Activated naive CD4-positive, alpha-beta T cell treated with anti-CD3 and anti-CD28 coated beads for 36 hours (primary cell): ENCODE measurements around the gene SLCO2B1. TPM values are rescaled to one million over a fixed set of nuclear protein-coding genes. Genes with fewer than 3 reads are reported as not detected.

Experiments
- CTCF ChIA-PET: fragments of 350-600 bp; sonication (Branson Sonifier 250); formaldehyde crosslinking; loops from one replicate; lab custom pipeline; 2021; ENCODE audit warnings: antibody characterized with exemption; lab: Charles Lee
- DNase-seq: peaks from one replicate; pipeline ENCODE4 v3.0.0-alpha.2; 2020
- H3K27ac Mint-ChIP-seq: one replicate; pipeline ENCODE4 v1.8.0; 2021; ENCODE audit warnings: mild to moderate bottlenecking, mixed read lengths
- H3K27me3 Mint-ChIP-seq: one replicate; pipeline ENCODE4 v1.8.0; 2021; ENCODE audit warnings: low read depth, mixed read lengths
- H3K36me3 Mint-ChIP-seq: one replicate; pipeline ENCODE4 v1.8.0; 2021; ENCODE audit warnings: low read depth, mixed read lengths
- H3K4me1 Mint-ChIP-seq: one replicate; pipeline ENCODE4 v1.8.0; 2021; ENCODE audit warnings: low read depth, mixed read lengths
- H3K4me3 Mint-ChIP-seq: one replicate; pipeline ENCODE4 v1.8.0; 2021; ENCODE audit warnings: mild to moderate bottlenecking, moderate library complexity, mixed read lengths
- H3K9me3 Mint-ChIP-seq: one replicate; pipeline ENCODE4 v1.8.0; 2021; ENCODE audit warnings: mixed read lengths
- intact Hi-C: fragments of 100-400 bp; cut with micrococcal nuclease; formaldehyde crosslinking; loops from one replicate; pipeline ENCODE4 v1.15.1; 2023
- total RNA-seq, 2 experiments: library from RNA; stranded (reverse); gene quantifications; one replicate each; pipeline ENCODE4 v1.2.3, GENCODE V29; 2021

The SLCO2B1 gene
- total RNA-seq, 2 experiments from 2014 or later, result not detected

- no peak overlapping the region for H3K4me3 Mint-ChIP-seq
- intact Hi-C loops, result no loop called here
- peaks cover 17% of the 10 kb centered on the region for H3K27me3 Mint-ChIP-seq
- no peak for DNase-seq
- CTCF ChIA-PET, result interaction anchor here (1.0 to 17.6 kb wide), 3 partner anchors 32 to 104 kb away, joined by 3 to 445 read pairs (median 5); no protein-coding TSS in a partner anchor
- no peak overlapping the region for H3K27ac Mint-ChIP-seq
- no peaks in the 10 kb centered on the region for H3K9me3 Mint-ChIP-seq
- peaks cover 4% of the 10 kb centered on the region for H3K4me1 Mint-ChIP-seq
- H3K36me3 Mint-ChIP-seq, result no peaks in the 10 kb centered on the region
Observed at GRCh38 chr11:75246006-75246670, 95.2 kb downstream of the SLCO2B1 start.

DNA sequence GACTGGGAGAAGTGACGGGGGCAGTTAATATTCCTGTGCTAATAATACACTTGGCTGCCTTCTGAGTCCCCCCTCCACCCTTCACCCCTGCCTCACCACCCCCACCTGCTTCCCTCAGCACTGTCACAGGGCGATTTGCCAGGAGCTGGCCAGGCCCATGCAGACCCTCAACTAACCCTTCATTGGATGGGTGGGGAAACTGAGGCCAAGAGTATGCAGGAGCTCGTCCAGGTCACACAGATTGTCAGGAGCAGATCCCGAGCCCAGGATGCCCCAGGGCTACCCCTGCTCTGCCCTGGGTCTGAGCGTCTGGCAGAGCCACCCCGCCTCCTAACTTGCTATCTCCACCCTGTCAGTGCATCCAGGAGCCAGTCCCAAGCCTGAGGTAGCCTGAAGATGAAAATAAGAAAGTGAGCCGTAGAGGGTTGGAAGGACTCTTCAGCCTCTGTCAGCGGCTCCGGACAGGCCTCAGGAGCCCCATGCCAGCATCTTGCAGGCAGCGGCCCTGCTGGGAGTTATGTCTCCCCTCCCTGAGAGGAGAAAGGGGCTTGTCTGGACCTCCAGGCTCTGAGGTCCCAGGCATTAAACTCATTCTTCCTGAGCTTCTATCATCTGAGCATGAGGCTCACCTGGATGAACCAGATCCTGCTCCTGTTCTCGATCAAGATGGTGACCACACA, 95.9 kb downstream of the SLCO2B1 start:
- no peak overlapping the region for H3K27ac Mint-ChIP-seq
- H3K9me3 Mint-ChIP-seq, result no peaks in the 10 kb centered on the region
- CTCF ChIA-PET, result interaction anchor here (1.0 to 17.6 kb wide), 5 partner anchors 11 to 105 kb away, joined by 3 to 445 read pairs (median 17); no protein-coding TSS in a partner anchor
- peaks cover 17% of the 10 kb centered on the region for H3K27me3 Mint-ChIP-seq
- no peak overlapping the region for H3K4me3 Mint-ChIP-seq
- no peaks in the 10 kb centered on the region for H3K36me3 Mint-ChIP-seq
- intact Hi-C loops, result no loop called here
- no peak for DNase-seq
- peaks cover 4% of the 10 kb centered on the region for H3K4me1 Mint-ChIP-seq

- DNase-seq, result no peak
- H3K36me3 Mint-ChIP-seq, result no peaks in the 10 kb centered on the region
- intact Hi-C loops, result loop anchor here (1.0 to 2.0 kb wide), 5 partner anchors 44 to 320 kb away; partner anchors contain the start of genes SPCS2 and XRRA1
- H3K9me3 Mint-ChIP-seq, result no peaks in the 10 kb centered on the region
- CTCF ChIA-PET, result interaction anchor here (0.8 to 17.6 kb wide), 29 partner anchors 9 to 323 kb away, joined by 3 to 445 read pairs (median 5); partner anchors contain the start of genes SPCS2, TPBGL and XRRA1
- H3K27ac Mint-ChIP-seq, result no peak overlapping the region
- H3K4me3 Mint-ChIP-seq, result no peak overlapping the region
- H3K27me3 Mint-ChIP-seq, result peaks cover 3% of the 10 kb centered on the region
- no peaks in the 10 kb centered on the region for H3K4me1 Mint-ChIP-seq
Observed at GRCh38 chr11:75248924-75249256, 98.0 kb downstream of the SLCO2B1 start.

GRCh38 chr11:75249704-75250103, 98.8 kb downstream of the SLCO2B1 start:
- Mint-ChIP-seq H3K4me1 (no peaks in the 10 kb centered on the region), H3K36me3 (no peaks in the 10 kb centered on the region), H3K9me3 (no peaks in the 10 kb centered on the region), H3K4me3 (no peak overlapping the region), H3K27me3 (no peaks in the 10 kb centered on the region), H3K27ac (no peak overlapping the region)
- no peak for DNase-seq
- intact Hi-C loops, result loop anchor here (2.0 kb wide), 1 partner anchor 301 kb away; the partner anchor contains the start of genes SPCS2 and XRRA1
- CTCF ChIA-PET, result interaction anchor here (0.7 to 17.6 kb wide), 16 partner anchors 10 to 323 kb away, joined by 3 to 445 read pairs (median 9); partner anchors contain the start of gene TPBGL

DNA sequence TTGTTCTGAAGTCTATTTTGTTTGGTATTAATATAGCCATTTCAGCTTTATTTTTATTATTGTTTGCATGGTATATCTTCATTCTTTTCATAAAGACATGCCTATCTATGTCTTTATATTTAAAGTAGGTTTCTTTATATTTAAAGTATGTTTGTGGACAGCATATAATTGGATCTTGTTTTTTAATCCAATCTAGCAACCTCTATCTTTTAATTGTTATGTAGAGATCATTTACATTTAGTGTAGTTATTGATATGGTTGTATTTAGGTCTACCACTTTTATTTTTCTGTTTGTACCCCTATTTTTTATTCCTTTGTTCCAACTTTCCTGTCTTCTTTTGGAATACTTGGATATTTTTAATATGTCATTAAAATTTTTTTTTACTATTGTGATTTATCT, 103.4 kb downstream of the SLCO2B1 start:
- H3K36me3 Mint-ChIP-seq, result no peaks in the 10 kb centered on the region
- H3K4me1 Mint-ChIP-seq, result no peaks in the 10 kb centered on the region
- H3K27me3 Mint-ChIP-seq, result no peaks in the 10 kb centered on the region
- no peak for DNase-seq
- CTCF ChIA-PET, result interaction anchor here (1.2 kb wide), 1 partner anchor 9 kb away, joined by 4 read pairs; no protein-coding TSS in a partner anchor
- no peaks in the 10 kb centered on the region for H3K9me3 Mint-ChIP-seq
- intact Hi-C loops, result no loop called here
- no peak overlapping the region for H3K27ac Mint-ChIP-seq
- H3K4me3 Mint-ChIP-seq, result no peak overlapping the region

Other genes starting within 250 kb of the SLCO2B1 start
- 1 to 10 TPM; 5.0 to 9.5 TPM for gene XRRA1, start 202.0 kb upstream of the SLCO2B1 start, total RNA-seq
- 10 to 100 TPM; 77.6 to 83.3 TPM for gene SPCS2, start 201.8 kb upstream of the SLCO2B1 start, total RNA-seq
- 10 to 100 TPM; 16.4 TPM for gene NEU3, start 162.2 kb upstream of the SLCO2B1 start, total RNA-seq
- gene OR2AT4, start 54.2 kb upstream of the SLCO2B1 start, total RNA-seq, result not detected
- gene TPBGL, start 89.7 kb downstream of the SLCO2B1 start, total RNA-seq, result not detected
- gene ARRB1, start 200.6 kb downstream of the SLCO2B1 start, total RNA-seq, result 10 to 100 TPM; 15.7 to 16.6 TPM
- gene RPS3, start 248.4 kb downstream of the SLCO2B1 start, total RNA-seq, result 1,000 to 10,000 TPM; 5,069 to 5,116 TPM